Calu3 (cell line): ENCODE measurements around the gene NCF4. TPM values are rescaled to one million over a fixed set of nuclear protein-coding genes. Genes with fewer than 3 reads are reported as not detected.

Source experiments
- BruUV-seq: library from RNA; stranded (reverse); fragments of 400-500 nt; replicated peaks from 2 replicates; lab custom pipeline; 2021; lab: Mats Ljungman, UMichigan
- CTCF ChIA-PET: fragments of 300-600 bp; sonication (Branson Sonifier 250); formaldehyde crosslinking; loops from one replicate; lab custom pipeline; 2022; ENCODE audit warnings: antibody characterized with exemption; lab: Charles Lee
- DNase-seq: peaks from one replicate; pipeline ENCODE4 v3.0.0; 2022
- H3K27ac Mint-ChIP-seq: one replicate; pipeline ENCODE4 v1.8.0; 2022; ENCODE audit warnings: mixed read lengths; ENCODE audit not compliant: unreplicated experiment
- H3K27me3 Mint-ChIP-seq: one replicate; pipeline ENCODE4 v1.8.0; 2022; ENCODE audit warnings: mixed read lengths; ENCODE audit not compliant: unreplicated experiment
- H3K36me3 Mint-ChIP-seq: one replicate; pipeline ENCODE4 v1.8.0; 2022; ENCODE audit warnings: mild to moderate bottlenecking, moderate library complexity, mixed read lengths; ENCODE audit not compliant: insufficient read depth, unreplicated experiment
- H3K4me1 Mint-ChIP-seq: one replicate; pipeline ENCODE4 v1.8.0; 2022; ENCODE audit warnings: mild to moderate bottlenecking, low read depth, mixed read lengths; ENCODE audit not compliant: unreplicated experiment
- H3K4me3 Mint-ChIP-seq: one replicate; pipeline ENCODE4 v1.8.0; 2022; ENCODE audit warnings: mild to moderate bottlenecking, low read depth, moderate library complexity, mixed read lengths; ENCODE audit not compliant: unreplicated experiment
- H3K9me3 Mint-ChIP-seq: one replicate; pipeline ENCODE4 v1.8.0; 2022; ENCODE audit warnings: low read depth, mixed read lengths; ENCODE audit not compliant: unreplicated experiment
- intact Hi-C: fragments of 100-400 bp; cut with micrococcal nuclease; formaldehyde crosslinking; loops from one replicate; pipeline ENCODE4 v1.10.0; 2022; ENCODE audit not compliant: unreplicated experiment
- total RNA-seq: library from RNA; stranded (reverse); gene quantifications from 2 replicates; pipeline ENCODE4 v1.2.3, GENCODE V29; 2022
- TF ChIP-seq, protein P1 (sequence below): fragments of 200-600 bp; IDR thresholded peaks from one replicate; pipeline ENCODE4 v1.8.0; 2022; ENCODE audit warnings: antibody characterized with exemption; ENCODE audit not compliant: unreplicated experiment

NCF4 gene
- total RNA-seq, 1 experiment from 2014 or later: not detected

DNA sequence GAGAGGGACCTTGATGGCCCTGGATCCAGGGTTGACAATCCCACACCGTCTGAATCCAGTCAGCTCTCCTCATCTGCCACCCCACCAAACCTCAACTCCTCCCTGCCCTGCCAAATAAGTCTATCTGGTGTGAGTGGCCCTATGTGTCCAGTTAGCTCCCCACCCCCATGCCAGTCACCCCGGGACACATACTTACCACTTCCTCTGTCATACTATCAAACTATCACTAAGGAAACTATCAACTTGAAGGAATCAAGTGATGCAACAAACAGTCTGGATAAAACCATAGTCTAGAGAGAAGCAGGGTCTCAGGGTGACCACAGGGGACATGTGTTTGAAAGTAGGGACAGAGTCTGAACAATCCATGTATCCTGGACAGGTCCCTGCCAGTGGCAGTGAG lies 39.4 kb downstream of the NCF4 start:
- TF ChIP-seq, protein P1, sequence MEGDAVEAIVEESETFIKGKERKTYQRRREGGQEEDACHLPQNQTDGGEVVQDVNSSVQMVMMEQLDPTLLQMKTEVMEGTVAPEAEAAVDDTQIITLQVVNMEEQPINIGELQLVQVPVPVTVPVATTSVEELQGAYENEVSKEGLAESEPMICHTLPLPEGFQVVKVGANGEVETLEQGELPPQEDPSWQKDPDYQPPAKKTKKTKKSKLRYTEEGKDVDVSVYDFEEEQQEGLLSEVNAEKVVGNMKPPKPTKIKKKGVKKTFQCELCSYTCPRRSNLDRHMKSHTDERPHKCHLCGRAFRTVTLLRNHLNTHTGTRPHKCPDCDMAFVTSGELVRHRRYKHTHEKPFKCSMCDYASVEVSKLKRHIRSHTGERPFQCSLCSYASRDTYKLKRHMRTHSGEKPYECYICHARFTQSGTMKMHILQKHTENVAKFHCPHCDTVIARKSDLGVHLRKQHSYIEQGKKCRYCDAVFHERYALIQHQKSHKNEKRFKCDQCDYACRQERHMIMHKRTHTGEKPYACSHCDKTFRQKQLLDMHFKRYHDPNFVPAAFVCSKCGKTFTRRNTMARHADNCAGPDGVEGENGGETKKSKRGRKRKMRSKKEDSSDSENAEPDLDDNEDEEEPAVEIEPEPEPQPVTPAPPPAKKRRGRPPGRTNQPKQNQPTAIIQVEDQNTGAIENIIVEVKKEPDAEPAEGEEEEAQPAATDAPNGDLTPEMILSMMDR: no peak
- H3K36me3 Mint-ChIP-seq: no peaks in the 10 kb centered on the region
- H3K9me3 Mint-ChIP-seq: peaks cover 5% of the 10 kb centered on the region
- H3K4me3 Mint-ChIP-seq: no peak overlapping the region
- intact Hi-C loops: no loop called here
- H3K27ac Mint-ChIP-seq: no peak overlapping the region
- peaks cover 100% of the 10 kb centered on the region for H3K27me3 Mint-ChIP-seq
- H3K4me1 Mint-ChIP-seq: no peaks in the 10 kb centered on the region
- no TSS peak for BruUV-seq
- no peak for DNase-seq
- CTCF ChIA-PET: no interaction called here

DNA sequence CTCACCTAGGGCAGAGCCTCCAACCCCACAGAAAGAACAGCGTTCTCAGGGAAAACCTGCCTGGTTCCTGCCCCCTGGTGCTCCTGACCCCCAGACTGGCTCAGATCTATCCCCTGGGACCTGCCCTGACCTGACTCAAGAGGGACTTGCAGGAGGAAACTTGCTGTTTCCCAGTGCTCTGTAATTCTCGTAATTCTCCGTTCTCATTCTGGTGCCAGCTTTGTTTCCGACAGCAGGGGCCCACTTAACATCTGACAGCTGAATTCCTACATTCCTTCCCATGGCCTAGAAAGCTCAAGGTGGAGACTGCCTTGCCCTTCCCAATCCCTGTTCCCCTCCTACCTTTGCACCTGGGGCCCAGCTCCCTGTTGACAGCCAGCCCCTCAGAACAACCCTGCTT lies 40.1 kb downstream of the NCF4 start:
- no peak for DNase-seq
- Mint-ChIP-seq H3K4me1 (no peaks in the 10 kb centered on the region), H3K36me3 (no peaks in the 10 kb centered on the region), H3K4me3 (no peak overlapping the region), H3K27me3 (peaks cover 100% of the 10 kb centered on the region), H3K27ac (no peak overlapping the region), H3K9me3 (peaks cover 2% of the 10 kb centered on the region)
- CTCF ChIA-PET: no interaction called here
- TF ChIP-seq, protein P1: no peak
- intact Hi-C loops: no loop called here
- no TSS peak for BruUV-seq

DNA sequence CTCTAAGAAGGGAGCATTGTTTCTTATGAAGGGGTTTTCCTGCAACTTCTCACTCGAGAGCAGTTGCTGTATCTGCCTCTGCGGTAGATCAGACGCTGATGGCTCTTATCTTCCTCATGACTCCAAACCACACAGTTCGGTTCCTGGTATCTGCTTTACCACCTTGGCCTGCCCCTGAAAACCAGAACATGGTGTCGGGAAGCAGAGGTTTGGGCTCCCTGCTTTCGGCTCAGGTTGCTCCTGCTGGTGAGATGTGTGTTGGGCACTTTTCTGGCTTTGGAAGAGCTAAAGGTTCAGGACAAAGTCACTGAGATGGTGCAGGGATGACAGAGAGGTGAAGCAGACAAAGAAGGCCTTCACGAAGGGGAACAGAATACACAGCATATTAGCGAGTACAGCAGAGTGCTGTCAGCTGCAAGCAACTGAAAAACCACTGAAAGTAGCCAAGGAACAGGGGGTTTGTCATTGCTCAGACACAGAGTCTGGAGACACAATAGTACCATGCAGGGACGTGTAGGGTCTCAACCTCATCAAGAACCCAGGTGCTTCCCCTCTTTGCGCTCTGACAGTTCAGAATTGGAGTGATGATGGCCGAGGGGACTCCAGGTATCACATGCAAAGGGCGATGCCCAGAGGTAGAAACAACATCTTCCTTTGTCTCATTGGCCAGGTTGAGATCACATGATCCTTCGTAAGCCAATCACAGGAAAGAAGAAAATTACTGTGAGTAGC lies 40.8 kb downstream of the NCF4 start:
- DNase-seq: no peak
- no TSS peak for BruUV-seq
- no peak overlapping the region for H3K27ac Mint-ChIP-seq
- intact Hi-C loops: no loop called here
- no peak overlapping the region for H3K4me3 Mint-ChIP-seq
- no peaks in the 10 kb centered on the region for H3K36me3 Mint-ChIP-seq
- TF ChIP-seq, protein P1: no peak
- H3K4me1 Mint-ChIP-seq: no peaks in the 10 kb centered on the region
- CTCF ChIA-PET: no interaction called here
- H3K27me3 Mint-ChIP-seq: peaks cover 100% of the 10 kb centered on the region
- H3K9me3 Mint-ChIP-seq: no peaks in the 10 kb centered on the region

DNA sequence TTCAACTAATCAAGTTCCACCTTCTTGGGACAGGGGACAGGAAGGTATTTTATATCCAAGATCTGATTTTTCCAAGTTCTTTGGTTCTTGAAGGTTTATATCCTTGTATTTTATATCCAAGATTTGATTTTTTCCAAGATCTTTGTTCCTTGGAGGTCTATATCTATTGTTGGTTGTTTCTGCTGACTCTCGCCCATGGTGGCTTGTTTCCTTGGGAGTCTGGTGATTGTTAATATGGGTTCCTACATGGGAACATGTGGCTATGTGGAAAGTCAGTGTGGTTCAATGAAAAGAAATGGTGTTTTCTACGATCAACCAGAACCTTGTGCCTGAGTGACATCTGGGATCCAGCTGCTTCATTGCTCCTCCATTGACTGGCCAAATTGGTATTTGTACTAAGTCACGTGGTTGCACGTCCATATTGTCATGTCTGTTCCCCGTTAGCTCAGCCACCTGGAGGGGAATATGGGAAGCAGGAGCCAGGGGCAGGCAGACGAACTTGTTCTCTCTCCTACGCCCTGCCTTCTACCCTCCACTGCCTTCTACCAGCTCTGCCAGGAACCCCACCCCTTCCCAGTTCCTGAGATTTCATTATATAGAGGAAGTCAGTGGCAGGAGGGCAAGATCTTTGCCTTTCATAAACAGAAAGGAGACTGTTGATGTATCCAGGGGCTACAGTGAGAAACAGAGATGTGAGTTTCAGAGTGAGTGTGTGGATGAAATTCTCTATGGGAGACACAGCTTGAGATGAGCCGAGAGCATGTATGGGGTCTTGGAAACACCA lies 41.5 kb downstream of the NCF4 start:
- no peak overlapping the region for H3K27ac Mint-ChIP-seq
- intact Hi-C loops: no loop called here
- no peaks in the 10 kb centered on the region for H3K9me3 Mint-ChIP-seq
- no peaks in the 10 kb centered on the region for H3K4me1 Mint-ChIP-seq
- CTCF ChIA-PET: no interaction called here
- no TSS peak for BruUV-seq
- no peak overlapping the region for H3K4me3 Mint-ChIP-seq
- no peaks in the 10 kb centered on the region for H3K36me3 Mint-ChIP-seq
- TF ChIP-seq, protein P1: no peak
- DNase-seq: no peak
- H3K27me3 Mint-ChIP-seq: peaks cover 99% of the 10 kb centered on the region
